Measurements from ENCODE around the gene CEP192.
A peak's percentile ranks its signal among the peaks of the same experiment; 100 is the strongest.

Gene CEP192

DNA sequence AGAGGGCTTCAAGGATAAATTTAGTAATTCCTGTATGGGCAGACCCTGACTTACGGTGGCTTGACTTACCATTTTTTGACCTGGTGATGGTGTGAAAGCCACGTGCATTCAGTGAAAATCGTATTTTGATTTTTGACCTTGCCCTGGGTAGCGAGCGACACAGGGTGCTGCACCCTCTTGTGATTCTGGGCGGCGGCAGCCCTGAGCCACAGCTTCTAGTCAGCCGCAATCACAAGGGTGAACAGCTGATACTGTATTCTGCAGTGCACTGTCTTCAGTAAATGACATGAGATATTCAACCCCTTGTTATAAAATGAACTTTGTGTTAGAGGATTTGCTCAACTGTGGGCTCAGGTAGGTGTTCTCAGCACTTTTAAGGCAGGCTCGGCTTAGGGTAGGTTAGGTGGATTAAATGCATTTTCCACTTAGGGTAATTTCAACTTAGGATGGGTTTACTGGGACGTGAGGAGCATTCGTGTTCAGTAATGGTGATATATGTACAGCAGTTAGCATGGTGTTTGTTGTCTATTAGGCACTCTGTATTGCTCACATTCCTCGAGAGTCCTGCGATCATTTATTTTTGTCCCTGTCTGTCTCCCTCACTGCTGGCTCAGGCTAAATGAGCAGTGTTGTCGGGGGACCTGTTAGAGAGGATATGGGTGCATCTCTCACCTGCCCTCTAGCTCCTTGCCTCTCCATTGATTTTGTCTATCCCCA is 109.9 kb downstream of the CEP192 start:
- H3K4me3 ChIP-seq (ENCODE audit: low read depth, low read length) = no peak overlapping the region
- TF ChIP-seq, protein P1, sequence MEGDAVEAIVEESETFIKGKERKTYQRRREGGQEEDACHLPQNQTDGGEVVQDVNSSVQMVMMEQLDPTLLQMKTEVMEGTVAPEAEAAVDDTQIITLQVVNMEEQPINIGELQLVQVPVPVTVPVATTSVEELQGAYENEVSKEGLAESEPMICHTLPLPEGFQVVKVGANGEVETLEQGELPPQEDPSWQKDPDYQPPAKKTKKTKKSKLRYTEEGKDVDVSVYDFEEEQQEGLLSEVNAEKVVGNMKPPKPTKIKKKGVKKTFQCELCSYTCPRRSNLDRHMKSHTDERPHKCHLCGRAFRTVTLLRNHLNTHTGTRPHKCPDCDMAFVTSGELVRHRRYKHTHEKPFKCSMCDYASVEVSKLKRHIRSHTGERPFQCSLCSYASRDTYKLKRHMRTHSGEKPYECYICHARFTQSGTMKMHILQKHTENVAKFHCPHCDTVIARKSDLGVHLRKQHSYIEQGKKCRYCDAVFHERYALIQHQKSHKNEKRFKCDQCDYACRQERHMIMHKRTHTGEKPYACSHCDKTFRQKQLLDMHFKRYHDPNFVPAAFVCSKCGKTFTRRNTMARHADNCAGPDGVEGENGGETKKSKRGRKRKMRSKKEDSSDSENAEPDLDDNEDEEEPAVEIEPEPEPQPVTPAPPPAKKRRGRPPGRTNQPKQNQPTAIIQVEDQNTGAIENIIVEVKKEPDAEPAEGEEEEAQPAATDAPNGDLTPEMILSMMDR (IDR thresholded peaks at IDR 0.05; ENCODE audit: borderline replicate concordance, insufficient read depth, low read depth, low read length) = no peak

DNA sequence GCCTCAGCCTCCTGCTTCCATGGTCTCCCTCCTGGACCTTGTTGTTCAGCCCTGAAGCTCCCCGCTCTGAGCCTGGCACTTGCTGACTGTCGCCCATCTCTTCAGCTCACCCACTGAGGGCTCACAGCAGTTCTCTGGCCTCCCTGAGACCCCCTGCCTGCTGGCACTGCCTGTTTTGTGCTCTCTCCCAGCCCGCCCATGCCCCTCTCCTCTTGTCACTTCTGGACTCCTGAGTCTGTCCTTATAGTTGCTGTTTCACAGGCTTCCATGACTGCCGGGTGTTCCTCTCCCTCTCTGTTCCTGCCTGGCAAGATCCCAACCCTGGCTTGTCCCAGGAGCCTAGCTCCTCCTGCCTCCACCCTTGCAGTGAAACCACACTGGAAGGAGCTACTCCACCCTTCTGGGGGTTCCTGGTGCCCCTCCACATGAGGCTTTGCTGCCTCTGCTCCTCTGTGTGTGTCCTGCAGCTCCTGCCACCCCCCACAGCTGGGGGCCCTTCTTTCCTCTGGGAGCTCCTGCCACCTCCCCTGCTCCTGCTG is 110.6 kb downstream of the CEP192 start:
- no peak overlapping the region for H3K4me3 ChIP-seq (ENCODE audit: low read depth, low read length)
- TF ChIP-seq, protein P1 (IDR thresholded peaks at IDR 0.05; ENCODE audit: borderline replicate concordance, insufficient read depth, low read depth, low read length) = no peak

DNA sequence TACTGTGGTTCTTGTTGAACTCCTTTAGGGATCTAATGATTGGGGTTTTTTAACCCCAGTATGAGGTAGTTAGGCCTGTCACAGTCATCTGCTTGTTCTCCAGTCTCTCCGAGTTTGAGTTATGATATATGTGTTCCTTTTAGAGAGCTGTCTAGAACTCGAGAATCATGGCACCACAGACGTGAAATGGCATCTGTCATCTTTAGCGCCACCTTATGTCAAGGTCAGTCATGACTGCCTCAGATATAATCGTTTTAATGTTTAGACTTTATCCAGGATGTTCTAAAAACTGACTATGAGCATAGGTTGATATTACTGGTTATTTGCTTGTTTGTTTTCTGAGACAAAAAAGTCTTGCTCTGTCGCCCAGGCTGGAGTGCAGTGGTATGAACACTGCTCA is 112.2 kb downstream of the CEP192 start:
- no peak overlapping the region for H3K4me3 ChIP-seq (ENCODE audit: low read depth, low read length)
- TF ChIP-seq, protein P1 (IDR thresholded peaks at IDR 0.05; ENCODE audit: borderline replicate concordance, insufficient read depth, low read depth, low read length) = peak; percentile 8; the same call in 1 of the 2 replicates

DNA sequence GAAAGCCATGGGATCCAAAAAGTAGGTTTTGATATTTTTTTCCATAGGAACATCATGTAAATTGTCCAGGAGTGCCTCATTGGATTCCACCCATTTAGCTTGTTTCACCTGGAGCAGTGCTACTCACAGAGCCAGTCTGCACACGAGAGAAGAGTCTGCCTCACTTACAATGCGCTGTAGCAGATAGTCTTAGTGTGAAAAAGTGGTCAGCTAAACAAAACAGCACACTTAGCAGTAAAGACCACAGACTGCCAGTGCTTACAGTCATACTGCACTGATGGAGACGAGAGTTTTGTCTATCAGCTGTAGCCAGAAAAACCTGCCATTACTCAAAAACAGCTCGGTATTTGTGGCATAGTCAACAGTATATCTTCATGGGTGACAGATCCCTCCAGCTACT is 113.9 kb downstream of the CEP192 start:
- TF ChIP-seq, protein P1 (IDR thresholded peaks at IDR 0.05; ENCODE audit: borderline replicate concordance, insufficient read depth, low read depth, low read length) = no peak
- no peak overlapping the region for H3K4me3 ChIP-seq (ENCODE audit: low read depth, low read length)

DNA sequence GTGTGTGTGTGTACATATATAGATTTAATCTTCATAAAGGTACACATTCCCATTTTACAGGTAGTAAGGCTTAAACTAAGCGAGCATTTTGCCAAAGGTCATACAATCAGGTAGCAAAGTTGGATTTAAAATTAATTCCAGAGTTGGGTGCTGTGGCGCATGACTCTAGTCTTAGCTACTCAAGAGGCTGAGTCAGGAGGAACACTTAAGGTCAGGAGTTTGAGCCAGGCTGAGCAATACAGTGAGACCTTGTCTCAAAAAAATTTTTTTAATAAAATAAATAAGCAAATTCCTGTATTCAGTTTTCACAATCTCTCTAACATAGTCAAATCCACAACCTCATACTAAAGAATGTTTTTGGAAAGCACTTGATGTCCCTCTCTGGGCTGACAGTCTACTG is 115.9 kb downstream of the CEP192 start:
- TF ChIP-seq, protein P1 (IDR thresholded peaks at IDR 0.05; ENCODE audit: borderline replicate concordance, insufficient read depth, low read depth, low read length) = no peak
- H3K4me3 ChIP-seq (ENCODE audit: low read depth, low read length) = no peak overlapping the region

DNA sequence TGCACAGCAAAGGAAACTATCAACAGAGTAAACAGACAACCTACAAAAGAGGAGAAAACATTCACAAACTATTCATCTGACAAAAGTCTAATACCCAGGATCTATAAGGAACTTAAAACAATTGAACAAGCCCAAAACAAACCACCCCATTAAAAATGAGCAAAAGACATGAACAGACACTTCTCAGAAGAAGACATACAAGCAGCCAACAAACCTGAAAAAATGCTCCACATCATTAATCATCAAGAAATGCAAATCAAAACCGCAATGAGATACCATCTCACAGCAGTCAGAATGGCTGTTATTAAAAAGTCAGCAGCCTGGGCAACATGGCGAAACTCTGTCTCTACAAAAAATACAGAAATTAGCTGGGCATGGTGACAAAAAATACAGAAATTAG is 117.2 kb downstream of the CEP192 start:
- TF ChIP-seq, protein P1 (IDR thresholded peaks at IDR 0.05; ENCODE audit: borderline replicate concordance, insufficient read depth, low read depth, low read length) = no peak
- H3K4me3 ChIP-seq (ENCODE audit: low read depth, low read length) = no peak overlapping the region

DNA sequence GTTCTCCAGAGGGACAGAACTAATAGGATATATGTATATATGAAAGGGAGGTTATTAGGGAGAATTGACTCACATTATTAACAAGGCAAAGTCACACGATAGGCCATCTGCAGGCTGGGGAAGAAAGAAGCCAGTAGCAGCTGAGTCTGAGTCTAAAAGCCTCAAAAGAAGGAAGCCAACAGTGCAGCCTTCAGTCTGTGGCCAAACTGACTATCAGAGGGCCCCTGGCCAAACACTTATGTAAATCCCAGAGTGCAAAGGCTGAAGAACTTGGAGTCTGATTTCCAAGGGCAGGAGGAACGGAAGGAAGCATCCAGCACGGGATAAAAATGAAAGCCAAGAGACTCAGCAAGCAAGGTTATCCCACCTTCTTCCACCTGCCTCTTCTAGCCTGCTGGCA is 119.4 kb downstream of the CEP192 start:
- H3K4me3 ChIP-seq (ENCODE audit: low read depth, low read length) = no peak overlapping the region
- TF ChIP-seq, protein P1 (IDR thresholded peaks at IDR 0.05; ENCODE audit: borderline replicate concordance, insufficient read depth, low read depth, low read length) = no peak
